ENCODE results near the gene SRRT.
A peak's percentile ranks its signal among the peaks of the same experiment; 100 is the strongest.

Gene SRRT

GRCh38 chr7:100837099-100837836 is 37.6 kb upstream of the SRRT start:
- Mint-ChIP-seq H3K9me3 (no peaks in the 10 kb centered on the region), H3K27me3 (ENCODE audit: low read depth) (no peaks in the 10 kb centered on the region), H3K27ac (peak overlapping the region; percentile 96 to 99 (median 98)), H3K4me3 (peak overlapping the region; percentile 77 to 81 (median 79)), H3K36me3 (ENCODE audit: low read depth) (no peaks in the 10 kb centered on the region), H3K4me1 (peaks cover 27% of the 10 kb centered on the region)
- TF ChIP-seq CTCF (IDR thresholded peaks at IDR 0.05; ENCODE audit: unreplicated experiment in 3 of 3), result no peak

- TF ChIP-seq CTCF (IDR thresholded peaks at IDR 0.05; ENCODE audit: unreplicated experiment in 3 of 3), result no peak
- Mint-ChIP-seq H3K36me3 (ENCODE audit: low read depth) (no peaks in the 10 kb centered on the region), H3K4me1 (peaks cover 27% of the 10 kb centered on the region), H3K4me3 (no peak overlapping the region), H3K9me3 (no peaks in the 10 kb centered on the region), H3K27me3 (ENCODE audit: low read depth) (no peaks in the 10 kb centered on the region), H3K27ac (no peak overlapping the region)
Observed at GRCh38 chr7:100839361-100839760, 35.5 kb upstream of the SRRT start.

- no peaks in the 10 kb centered on the region for H3K36me3 Mint-ChIP-seq (ENCODE audit: low read depth)
- TF ChIP-seq CTCF (IDR thresholded peaks at IDR 0.05; ENCODE audit: unreplicated experiment in 3 of 3), result no peak
- H3K9me3 Mint-ChIP-seq, result no peaks in the 10 kb centered on the region
- peaks cover 24% of the 10 kb centered on the region for H3K4me1 Mint-ChIP-seq
- H3K27me3 Mint-ChIP-seq (ENCODE audit: low read depth), result no peaks in the 10 kb centered on the region
- peak overlapping the region in 2 of 3 experiments; percentile 3 to 50 for H3K4me3 Mint-ChIP-seq
- peak overlapping the region; percentile 52 to 76 (median 69) for H3K27ac Mint-ChIP-seq
Observed at GRCh38 chr7:100840470-100841100, 34.3 kb upstream of the SRRT start.

- Mint-ChIP-seq H3K36me3 (ENCODE audit: low read depth) (no peaks in the 10 kb centered on the region), H3K9me3 (no peaks in the 10 kb centered on the region), H3K27ac (no peak overlapping the region), H3K27me3 (ENCODE audit: low read depth) (peaks cover 6% of the 10 kb centered on the region), H3K4me1 (peaks cover 5% of the 10 kb centered on the region), H3K4me3 (no peak overlapping the region)
- no peak for TF ChIP-seq CTCF (IDR thresholded peaks at IDR 0.05; ENCODE audit: unreplicated experiment in 3 of 3)
Observed at GRCh38 chr7:100847360-100847759, 27.5 kb upstream of the SRRT start.

GRCh38 chr7:100852048-100852872 is 22.6 kb upstream of the SRRT start, which contains the start of gene SLC12A9:
Gene SLC12A9, plus strand, starts transcription at chr7:100852713. Its CDS starts 1,485 bp downstream, at chr7:100854198.
- Mint-ChIP-seq H3K27me3 (ENCODE audit: low read depth) (peaks cover 14% of the 10 kb centered on the region), H3K4me3 (peak within 1 kb of the TSS; percentile 91 to 93 (median 92)), H3K9me3 (no peaks in the 10 kb centered on the region), H3K4me1 (peaks cover 5% of the 10 kb centered on the region), H3K36me3 (ENCODE audit: low read depth) (peaks cover 2% of the 10 kb centered on the region), H3K27ac (no peak within 1 kb of the TSS)
- peak; percentile 97 to 99 (median 99) for TF ChIP-seq CTCF (IDR thresholded peaks at IDR 0.05; ENCODE audit: unreplicated experiment in 3 of 3)
